ENCODE results near the gene SETD7.
A peak's percentile ranks its signal among the peaks of the same experiment; 100 is the strongest.
"Not testable (repeated sequence)": the region's sequence is repeated elsewhere in the genome, so short reads cannot be mapped to it uniquely, and the experiment has no call there.

Gene SETD7

GRCh38 chr4:139460565-139460964 is 95.5 kb downstream of the SETD7 start:
- DNase-seq = no peak

- no peak for DNase-seq
Measured at GRCh38 chr4:139458999-139459398, 97.0 kb downstream of the SETD7 start.

GRCh38 chr4:139458543-139458942 is 97.5 kb downstream of the SETD7 start:
- no peak for DNase-seq

GRCh38 chr4:139457318-139457717 is 98.7 kb downstream of the SETD7 start:
- no peak for DNase-seq

- no peak for DNase-seq
Measured at GRCh38 chr4:139455126-139455538, 100.9 kb downstream of the SETD7 start.

GRCh38 chr4:139454111-139455045 is 101.6 kb downstream of the SETD7 start, which contains the start of gene RAB33B:
RAB33B (plus strand) TSS chr4:139454121; CDS start chr4:139454196, 75 bp downstream.
- no peak for DNase-seq

GRCh38 chr4:139453371-139454110 is 102.5 kb downstream of the SETD7 start:
- peak; percentile 98 for DNase-seq

- peak; percentile 75 for DNase-seq
Measured at GRCh38 chr4:139453041-139453370, 103.0 kb downstream of the SETD7 start.

GRCh38 chr4:139451997-139452396 is 104.0 kb downstream of the SETD7 start:
- no peak for DNase-seq

- DNase-seq = no peak
Measured at GRCh38 chr4:139450586-139450985, 105.4 kb downstream of the SETD7 start.

GRCh38 chr4:139447078-139447477 is 108.9 kb downstream of the SETD7 start:
- not testable (repeated sequence) for DNase-seq

Measured in stimulated activated CD4-positive, alpha-beta T cell treated with anti-CD3 and anti-CD28 coated beads, Interleukin-15, amount 100 ng/mL, for 24 hours (primary cell).